K562 (cell line): ENCODE measurements around the gene GMDS. TPM values are rescaled to one million over a fixed set of nuclear protein-coding genes. Genes with fewer than 3 reads are reported as not detected.

Experiments used
- ATAC-seq: fragments of 200-7000 bp; cut with Tn5 transposase; 3 replicates; pipeline ENCODE4 v1.9.1; 2020; ENCODE audit warnings: moderate library complexity
- BruUV-seq: library from RNA; stranded (reverse); fragments of 400-500 nt; replicated peaks from 2 replicates; lab custom pipeline; 2021; lab: Mats Ljungman, UMichigan
- CTCF ChIA-PET: fragments of 300-600 bp; formaldehyde crosslinking; extraction: SDS; loops from one replicate; lab custom pipeline; 2021; ENCODE audit warnings: low intra/inter-chr PET ratio; lab: Yijun Ruan, JAX
- POLR2A ChIA-PET: fragments of 300-600, 350-650 bp; sonication (Branson Sonifier 250); formaldehyde crosslinking; extraction: SDS; loops from one replicate; lab custom pipeline; 2021; ENCODE audit warnings: antibody characterized with exemption, inconsistent platforms; lab: Yijun Ruan, JAX
- DNase-seq, 4 experiments: peaks; one replicate each; pipeline versions ENCODE4 v3.0.0 to v3.0.0-alpha.2; 2011 to 2018; ENCODE audit warnings: low spot score in 3 of 4, mixed read lengths in 3 of 4; ENCODE audit errors: extremely low read depth in 1 of 4
- FAIRE-seq: peaks from 2 replicates; lab custom pipeline; 2011; peaks lifted over from hg19 to GRCh38; lab: Jason Lieb, UNC
- H2AFZ ChIP-seq: 2 replicates; pipeline ENCODE4 v1.6.0; 2011; ENCODE audit warnings: low read depth, low read length, control low read depth, inconsistent platforms
- H3K27ac ChIP-seq: fragments of 200-600 bp; 3 replicates; pipeline ENCODE4 v1.8.0; 2011; ENCODE audit warnings: low read depth, mild to moderate bottlenecking, control low read depth, inconsistent platforms, low read length, moderate library complexity, mixed read lengths; ENCODE audit errors: extremely low read depth
- H3K27me3 ChIP-seq, 2 experiments: fragments of 300-600 bp in 1 of 2; 2 replicates in 1 of 2; 3 replicates in 1 of 2; pipeline versions ENCODE4 v1.6.0 to v1.8.0; 2011; ENCODE audit warnings: inconsistent platforms in 2 of 2, low read length in 2 of 2, mild to moderate bottlenecking in 1 of 2, mixed read lengths in 1 of 2, moderate library complexity in 1 of 2; ENCODE audit not compliant: control insufficient read depth in 2 of 2, insufficient read depth in 2 of 2
- H3K36me3 ChIP-seq: fragments of 300-600 bp; 3 replicates; pipeline ENCODE4 v1.8.0; 2011; ENCODE audit warnings: mild to moderate bottlenecking, low read length, inconsistent platforms; ENCODE audit not compliant: control insufficient read depth, insufficient read depth
- H3K4me1 ChIP-seq, 2 experiments: fragments of 200-600 bp in 1 of 2; replicated peaks in 1 of 2; 2 replicates in 1 of 2; 3 replicates in 1 of 2; pipeline versions ENCODE4 v1.5.1 to v1.8.0; 2011; ENCODE audit warnings: inconsistent platforms in 2 of 2, low read length in 2 of 2, mild to moderate bottlenecking in 1 of 2, mixed read lengths in 1 of 2, moderate library complexity in 1 of 2; ENCODE audit not compliant: control insufficient read depth in 2 of 2, insufficient read depth in 2 of 2
- H3K4me2 ChIP-seq: 2 replicates; pipeline ENCODE4 v1.6.1; 2011; ENCODE audit warnings: low read length, control low read depth, inconsistent platforms, mixed read lengths; ENCODE audit not compliant: insufficient read depth
- H3K4me3 ChIP-seq: fragments of 200-600 bp; sonication (generic), shearing (Covaris generic); 2 replicates; pipeline ENCODE4 v1.5.1; 2016; ENCODE audit warnings: control low read depth, inconsistent platforms
- H3K79me2 ChIP-seq: fragments of 200-600 bp; 3 replicates; pipeline ENCODE4 v1.8.0; 2011; ENCODE audit warnings: low read length, inconsistent platforms; ENCODE audit not compliant: control insufficient read depth, insufficient read depth
- H3K9ac ChIP-seq, 2 experiments: 2 replicates each; pipeline versions ENCODE4 v1.6.0 to v1.6.1; 2011; ENCODE audit warnings: low read depth in 2 of 2, low read length in 2 of 2, control low read depth in 1 of 2, inconsistent platforms in 1 of 2, mild to moderate bottlenecking in 1 of 2, mixed read lengths in 1 of 2; ENCODE audit not compliant: insufficient read depth in 1 of 2
- H3K9me1 ChIP-seq: one replicate; pipeline ENCODE4 v1.6.0; 2011; ENCODE audit warnings: inconsistent platforms, mild to moderate bottlenecking, low read length, moderate library complexity; ENCODE audit not compliant: control insufficient read depth, insufficient read depth
- H3K9me3 ChIP-seq: replicated peaks from 2 replicates; pipeline ENCODE4 v1.5.1; 2011; ENCODE audit warnings: low read depth, low read length, inconsistent platforms; ENCODE audit not compliant: control insufficient read depth, insufficient read depth
- H4K20me1 ChIP-seq: replicated peaks from 2 replicates; pipeline ENCODE4 v1.6.1; 2011; ENCODE audit warnings: low read length, inconsistent platforms, mixed read lengths; ENCODE audit not compliant: control insufficient read depth, insufficient read depth
- FOXM1 ChIP-seq, 2 experiments: fragments of 450-650 bp in 1 of 2; sonication (generic) in 1 of 2; formaldehyde crosslinking in 1 of 2; IDR thresholded peaks; 2 replicates each; pipeline versions ENCODE4 v1.6.1 to v1.9.0; 2017 to 2022; ENCODE audit warnings: low read depth in 2 of 2, mild to moderate bottlenecking in 2 of 2, missing genetic modification reagents in 1 of 2, moderate library complexity in 1 of 2
- FOXP1 ChIP-seq: sonication (generic); formaldehyde crosslinking; IDR thresholded peaks from 2 replicates; pipeline ENCODE4 v1.8.0; 2022; ENCODE audit warnings: mild to moderate bottlenecking, missing genetic modification reagents
- FUS ChIP-seq: fragments of 200-400 bp; formaldehyde crosslinking; optimal IDR thresholded peaks from 2 replicates; pipeline ENCODE3; 2017; ENCODE audit warnings: low read depth, low read length
- HDAC1 ChIP-seq, 2 experiments: fragments of 450-650 bp; IDR thresholded peaks; 2 replicates each; pipeline ENCODE4 v1.6.1; 2016 to 2017; ENCODE audit warnings: inconsistent platforms in 1 of 2, mild to moderate bottlenecking in 1 of 2, moderate library complexity in 1 of 2
- KLF1 ChIP-seq: fragments of 450-650 bp; IDR thresholded peaks from 2 replicates; pipeline ENCODE4 v1.6.1; 2016; ENCODE audit warnings: missing genetic modification characterization, missing compliant biosample characterization
- TAF7 ChIP-seq: fragments of 450-650 bp; IDR thresholded peaks from 2 replicates; pipeline ENCODE4 v1.6.1; 2016; ENCODE audit warnings: missing genetic modification characterization, missing compliant biosample characterization
- ZSCAN29 ChIP-seq: fragments of 450-650 bp; IDR thresholded peaks from 2 replicates; pipeline ENCODE4 v1.6.1; 2017
- WGBS: fragments of 100-300 bp; shearing (Covaris generic); methylation state at CpG from one replicate; pipeline ENCODE4 v1.1.6; 2016; ENCODE audit warnings: low coverage, mixed read lengths; ENCODE audit not compliant: insufficient coverage; ENCODE audit errors: missing lambda C conversion rate; 5-methylcytosine and 5-hydroxymethylcytosine counted together
- in situ Hi-C: fragments of 300-500 bp; cut with MboI; formaldehyde crosslinking; loops from 4 replicates; pipeline ENCODE4 v1.15.0; 2018; ENCODE audit warnings: inconsistent platforms, mixed read lengths
- intact Hi-C: fragments of 100-400 bp; cut with micrococcal nuclease; formaldehyde crosslinking; loops from 2 replicates; pipeline ENCODE4 v1.14.2; 2022
- polyA plus RNA-seq, 8 experiments: library from polyadenylated mRNA; depleted of rRNA in 4 of 8; stranded (reverse) in 5 of 8; unstranded in 3 of 8; fragments of >200 nt; fragmentation: Nextera tagmentation in 2 of 8; fragmentation: Illumina TruSeq in 1 of 8; extraction: Ambion mirVana in 2 of 8; extraction: Trizol in 1 of 8; gene quantifications; 2 replicates each; pipeline versions ENCODE4 v1.2.1 to v1.2.3, GENCODE V29; 2011 to 2014; ENCODE audit warnings: inconsistent platforms in 1 of 8, missing spikeins in 1 of 8
- total RNA-seq, 7 experiments: library from RNA; depleted of rRNA in 6 of 7; stranded (reverse); fragments of >200 nt in 6 of 7; fragmentation: Illumina TruSeq in 2 of 7; extraction: Trizol in 2 of 7; gene quantifications; 2 replicates each; pipeline versions ENCODE4 v1.2.1 to v1.2.3, GENCODE V29; 2011 to 2021; ENCODE audit warnings: low replicate concordance in 1 of 7

The GMDS gene
- total and polyA plus RNA-seq, 9 of the 15 experiments (the other 6 are each of a cell fraction or from before 2014, with no cell fraction given) = 0.48 to 31.8 (median 13.4) TPM

DNA sequence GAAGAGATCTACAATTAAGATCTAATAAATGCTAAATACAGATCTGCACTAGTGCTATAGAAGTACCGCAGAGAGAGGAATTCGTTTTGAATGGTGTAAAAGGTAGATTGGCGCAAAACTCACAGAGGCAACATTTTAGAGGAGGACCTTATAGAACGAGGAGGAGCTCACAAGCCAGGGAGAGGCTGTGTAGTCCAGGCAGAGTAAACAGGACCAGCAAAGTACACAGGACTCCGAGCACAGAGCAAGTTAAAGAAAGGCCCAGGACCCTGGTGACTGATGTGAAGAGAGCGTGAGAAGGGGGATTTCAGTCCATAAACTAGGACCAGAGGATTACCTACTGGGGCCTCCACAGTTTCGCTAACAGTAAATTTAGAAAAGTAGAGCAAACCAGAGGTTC, 433.4 kb downstream of the GMDS start:
- 2% methylated on average over 7 of the region's 7 CpGs for WGBS
- ChIA-PET CTCF (no interaction called here), POLR2A (no interaction called here)
- H2AFZ ChIP-seq = no peak overlapping the region
- in situ Hi-C loops = no loop called here
- H3K9ac ChIP-seq = no peak overlapping the region
- no peaks in the 10 kb centered on the region for H3K9me3 ChIP-seq
- no peak overlapping the region for H3K4me3 ChIP-seq
- ATAC-seq = no peak
- no peaks in the 10 kb centered on the region for H3K4me1 ChIP-seq
- BruUV-seq = no TSS peak
- TF ChIP-seq FOXP1 (CRISPR knock-in tag) (no peak), KLF1 (tag) (no peak), TAF7 (tag) (no peak)
- no peaks in the 10 kb centered on the region for H3K9me1 ChIP-seq
- H3K36me3 ChIP-seq = no peaks in the 10 kb centered on the region
- DNase-seq = no peak
- no peak for FAIRE-seq
- no peak overlapping the region for H3K4me2 ChIP-seq
- H3K79me2 ChIP-seq = no peaks in the 10 kb centered on the region
- no peaks in the 10 kb centered on the region for H4K20me1 ChIP-seq
- H3K27ac ChIP-seq = no peak overlapping the region
- intact Hi-C loops = no loop called here
- peaks cover 6 to 13% of the 10 kb centered on the region in 2 experiments; a peak in 4 of 5 replicates for H3K27me3 ChIP-seq

GRCh38 chr6:1810880-1811279, 434.5 kb downstream of the GMDS start:
- Histone ChIP-seq H3K4me3 (no peak overlapping the region), H2AFZ (no peak overlapping the region), H3K9ac (no peak overlapping the region), H3K79me2 (no peaks in the 10 kb centered on the region), H3K27me3 (peaks cover 6 to 10% of the 10 kb centered on the region in 2 experiments; a peak in 4 of 5 replicates), H4K20me1 (no peaks in the 10 kb centered on the region), H3K36me3 (no peaks in the 10 kb centered on the region), H3K9me3 (no peaks in the 10 kb centered on the region), H3K4me1 (no peaks in the 10 kb centered on the region), H3K27ac (no peak overlapping the region), H3K9me1 (no peaks in the 10 kb centered on the region), H3K4me2 (no peak overlapping the region)
- in situ Hi-C loops = no loop called here
- WGBS = 2% methylated on average over 2 of the region's 2 CpGs
- DNase-seq (no peak), FAIRE-seq (no peak), ATAC-seq (no peak)
- POLR2A ChIA-PET = no interaction called here
- intact Hi-C loops = no loop called here
- BruUV-seq = no TSS peak
- CTCF ChIA-PET = no interaction called here
- TF ChIP-seq HDAC1 (IDR thresholded peaks at IDR 0.05) = no peak
- no peak for TF ChIP-seq ZSCAN29
- TF ChIP-seq FUS = no peak
- no peak for TF ChIP-seq FOXM1 (IDR thresholded peaks at IDR 0.05; ENCODE audit: low read depth)
- TF ChIP-seq FOXM1 (CRISPR knock-in tag; IDR thresholded peaks at IDR 0.05; ENCODE audit: low read depth) = no peak
